Keratinocyte (primary cell): ENCODE data around the gene AKR7A3.

Experiments used
- EZH2 ChIP-seq: IDR thresholded peaks from one replicate; pipeline ENCODE4 v1.6.1; 2012; ENCODE audit warnings: inconsistent platforms, mild to moderate bottlenecking, low read length, moderate library complexity
- TF ChIP-seq, protein P1 (sequence below), 3 experiments: IDR thresholded peaks in 1 of 3; conservative IDR thresholded peaks in 1 of 3; optimal IDR thresholded peaks in 1 of 3; 2 replicates in 2 of 3; 3 replicates in 1 of 3; pipeline versions ENCODE3 to v1.5.1; 2011; ENCODE audit warnings: low read length in 3 of 3, mild to moderate bottlenecking in 3 of 3, moderate library complexity in 2 of 3, control low read depth in 1 of 3, inconsistent platforms in 1 of 3; ENCODE audit not compliant: insufficient read depth in 2 of 3; ENCODE audit errors: extremely low read depth in 1 of 3

- TF ChIP-seq, protein P1, sequence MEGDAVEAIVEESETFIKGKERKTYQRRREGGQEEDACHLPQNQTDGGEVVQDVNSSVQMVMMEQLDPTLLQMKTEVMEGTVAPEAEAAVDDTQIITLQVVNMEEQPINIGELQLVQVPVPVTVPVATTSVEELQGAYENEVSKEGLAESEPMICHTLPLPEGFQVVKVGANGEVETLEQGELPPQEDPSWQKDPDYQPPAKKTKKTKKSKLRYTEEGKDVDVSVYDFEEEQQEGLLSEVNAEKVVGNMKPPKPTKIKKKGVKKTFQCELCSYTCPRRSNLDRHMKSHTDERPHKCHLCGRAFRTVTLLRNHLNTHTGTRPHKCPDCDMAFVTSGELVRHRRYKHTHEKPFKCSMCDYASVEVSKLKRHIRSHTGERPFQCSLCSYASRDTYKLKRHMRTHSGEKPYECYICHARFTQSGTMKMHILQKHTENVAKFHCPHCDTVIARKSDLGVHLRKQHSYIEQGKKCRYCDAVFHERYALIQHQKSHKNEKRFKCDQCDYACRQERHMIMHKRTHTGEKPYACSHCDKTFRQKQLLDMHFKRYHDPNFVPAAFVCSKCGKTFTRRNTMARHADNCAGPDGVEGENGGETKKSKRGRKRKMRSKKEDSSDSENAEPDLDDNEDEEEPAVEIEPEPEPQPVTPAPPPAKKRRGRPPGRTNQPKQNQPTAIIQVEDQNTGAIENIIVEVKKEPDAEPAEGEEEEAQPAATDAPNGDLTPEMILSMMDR (optimal IDR thresholded peaks at IDR 0.05 in 1 of 3, IDR thresholded peaks at IDR 0.05 in 1 of 3, conservative IDR thresholded peaks at IDR 0.05 in 1 of 3; ENCODE audit: extremely low read depth in 1 of 3, insufficient read depth in 2 of 3, low read length in 3 of 3): no peak
- TF ChIP-seq EZH2: no peak
Measured at GRCh38 chr1:19325368-19325957, 36.9 kb upstream of the AKR7A3 start.
